HG03196 (cell line): ENCODE results near the gene TMIGD3.

Experiments
- ATAC-seq: cut with Tn5 transposase; IDR thresholded peaks from one replicate; pipeline ENCODE4 v1.9.1; 2021; ENCODE audit not compliant: unreplicated experiment

The TMIGD3 gene

GRCh38 chr1:111449703-111450017 lies 53.8 kb downstream of the TMIGD3 start:
- no peak for ATAC-seq

- peak; percentile 92 for ATAC-seq
Observed at GRCh38 chr1:111448918-111449702, 54.3 kb downstream of the TMIGD3 start, which contains the start of the genes ATP5PB and WDR77. Gene ATP5PB, plus strand, starts transcription at chr1:111449464. Its CDS starts 78 bp downstream, at chr1:111449542. Gene WDR77, minus strand, starts transcription at chr1:111449256. Its CDS starts 87 bp downstream, at chr1:111449169.

GRCh38 chr1:111448482-111448917 lies 54.9 kb downstream of the TMIGD3 start:
- peak; percentile 18 for ATAC-seq

- no peak for ATAC-seq
Observed at GRCh38 chr1:111446967-111447892, 56.2 kb downstream of the TMIGD3 start.

GRCh38 chr1:111446546-111446945 lies 56.9 kb downstream of the TMIGD3 start:
- no peak for ATAC-seq

GRCh38 chr1:111444031-111444430 lies 59.4 kb downstream of the TMIGD3 start:
- no peak for ATAC-seq

- ATAC-seq = no peak
Observed at GRCh38 chr1:111442457-111442856, 61.0 kb downstream of the TMIGD3 start.

GRCh38 chr1:111441573-111442192 lies 61.8 kb downstream of the TMIGD3 start:
- ATAC-seq = no peak

GRCh38 chr1:111439461-111440351 lies 63.7 kb downstream of the TMIGD3 start:
- ATAC-seq = no peak

GRCh38 chr1:111436726-111437125 lies 66.7 kb downstream of the TMIGD3 start:
- no peak for ATAC-seq
